Natural killer cell (primary cell): ENCODE measurements around the gene CDC42EP4. TPM values are rescaled to one million over a fixed set of nuclear protein-coding genes. Genes with fewer than 3 reads are reported as not detected.

Experiments
- ATAC-seq, 3 donors: fragments of 150-1000 bp in 2 of 3; fragments of 200-7000 bp in 1 of 3; cut with Tn5 transposase; 1 replicate in 1 of 3; 2 replicates in 2 of 3; pipeline ENCODE4 v1.10.0; 2021; ENCODE audit warnings: mild to moderate bottlenecking in 2 of 3, moderate library complexity in 2 of 3
- DNase-seq, 2 donors: peaks; one replicate each; pipeline versions ENCODE4 v3.0.0 to v3.0.0-alpha.2; 2013 to 2021; ENCODE audit warnings: mixed read lengths in 1 of 2
- H3K27ac ChIP-seq: one replicate; pipeline ENCODE4 v1.5.1; 2013; ENCODE audit warnings: mild to moderate bottlenecking, low read length
- H3K27me3 ChIP-seq: one replicate; pipeline ENCODE4 v1.6.1; 2013; ENCODE audit warnings: low read length; ENCODE audit not compliant: control insufficient read depth, insufficient read depth
- H3K36me3 ChIP-seq: one replicate; pipeline ENCODE4 v1.6.1; 2013; ENCODE audit warnings: low read length; ENCODE audit not compliant: control insufficient read depth, insufficient read depth
- H3K4me1 ChIP-seq: one replicate; pipeline ENCODE4 v1.6.1; 2013; ENCODE audit warnings: low read length; ENCODE audit not compliant: control insufficient read depth, insufficient read depth
- H3K4me3 ChIP-seq: one replicate; pipeline ENCODE4 v1.5.1; 2013; ENCODE audit warnings: low read length
- H3K9me3 ChIP-seq: one replicate; pipeline ENCODE4 v1.6.1; 2013; ENCODE audit warnings: low read length; ENCODE audit not compliant: control insufficient read depth, insufficient read depth
- H3K27ac Mint-ChIP-seq, 2 donors: one replicate each; pipeline ENCODE4 v1.8.0; 2022; ENCODE audit warnings: mild to moderate bottlenecking in 2 of 2, mixed read lengths in 2 of 2, moderate library complexity in 1 of 2
- H3K27me3 Mint-ChIP-seq, 2 donors: one replicate each; pipeline ENCODE4 v1.8.0; 2022; ENCODE audit warnings: low read depth in 2 of 2, mixed read lengths in 2 of 2
- H3K36me3 Mint-ChIP-seq: one replicate; pipeline ENCODE4 v1.8.0; 2022; ENCODE audit warnings: mixed read lengths
- H3K4me1 Mint-ChIP-seq, 2 donors: one replicate each; pipeline ENCODE4 v1.8.0; 2022; ENCODE audit warnings: mixed read lengths in 2 of 2
- H3K4me3 Mint-ChIP-seq: one replicate; pipeline ENCODE4 v1.8.0; 2022; ENCODE audit warnings: mild to moderate bottlenecking, moderate library complexity, mixed read lengths
- H3K9me3 Mint-ChIP-seq, 2 donors: one replicate each; pipeline ENCODE4 v1.8.0; 2022; ENCODE audit warnings: mixed read lengths in 2 of 2
- CTCF ChIP-seq: fragments of 200-600 bp; IDR thresholded peaks from one replicate; pipeline ENCODE4 v1.8.0; 2022; ENCODE audit warnings: antibody characterized with exemption
- WGBS: methylation state at CpG from one replicate; pipeline ENCODE4 v1.1.7; 2013; ENCODE audit warnings: missing lambda C conversion rate; ENCODE audit not compliant: insufficient coverage; 5-methylcytosine and 5-hydroxymethylcytosine counted together
- intact Hi-C: fragments of 100-400 bp; cut with micrococcal nuclease; formaldehyde crosslinking; loops from one replicate; pipeline ENCODE4 v1.14.2; 2022
- total RNA-seq, 4 donors: library from RNA; stranded (reverse); fragments of 120-200 nt in 1 of 4; gene quantifications; one replicate each; pipeline versions ENCODE4 v1.2.3 to v1.2.4, GENCODE V29; 2013 to 2022

Gene CDC42EP4
- total RNA-seq, 3 donors from 2014 or later (not counting 1 experiment from before 2014, with no cell fraction given): 2.5 to 9.6 (median 4.4) TPM

- H3K36me3 ChIP-seq: no peaks in the 10 kb centered on the region
Observed at GRCh38 chr17:73348829-73349095, 37.0 kb upstream of the CDC42EP4 start.

GRCh38 chr17:73348018-73348828 is 36.4 kb upstream of the CDC42EP4 start:
- Mint-ChIP-seq H3K27me3 (no peaks in the 10 kb centered on the region), H3K4me3 (no peak overlapping the region), H3K27ac (no peak overlapping the region), H3K4me1 (no peaks in the 10 kb centered on the region), H3K36me3 (no peaks in the 10 kb centered on the region), H3K9me3 (no peaks in the 10 kb centered on the region)
- Histone ChIP-seq H3K4me3 (no peak overlapping the region), H3K36me3 (no peaks in the 10 kb centered on the region), H3K27ac (no peak overlapping the region), H3K4me1 (no peaks in the 10 kb centered on the region), H3K9me3 (no peaks in the 10 kb centered on the region), H3K27me3 (no peaks in the 10 kb centered on the region)
- no peak for ATAC-seq
- 82% methylated on average over 19 of the region's 19 CpGs for WGBS
- intact Hi-C loops: no loop called here
- no peak for TF ChIP-seq CTCF
- DNase-seq: no peak

More at GRCh38 chr17:73348829-73349095, 37.0 kb upstream of the CDC42EP4 start:
- no peaks in the 10 kb centered on the region for H3K9me3 ChIP-seq
- Mint-ChIP-seq H3K9me3 (no peaks in the 10 kb centered on the region), H3K36me3 (no peaks in the 10 kb centered on the region), H3K27me3 (no peaks in the 10 kb centered on the region), H3K4me3 (no peak overlapping the region), H3K4me1 (no peaks in the 10 kb centered on the region), H3K27ac (no peak overlapping the region)
- H3K27me3 ChIP-seq: no peaks in the 10 kb centered on the region
- no peak overlapping the region for H3K4me3 ChIP-seq
- TF ChIP-seq CTCF: no peak
- intact Hi-C loops: no loop called here
- ATAC-seq (no peak), DNase-seq (no peak)
- WGBS: 58% methylated on average over 4 of the region's 4 CpGs
- no peaks in the 10 kb centered on the region for H3K4me1 ChIP-seq
- no peak overlapping the region for H3K27ac ChIP-seq

GRCh38 chr17:73347351-73347750 is 35.5 kb upstream of the CDC42EP4 start:
- no peaks in the 10 kb centered on the region for H3K27me3 Mint-ChIP-seq
- H3K36me3 Mint-ChIP-seq: no peaks in the 10 kb centered on the region
- Histone ChIP-seq H3K27ac (no peak overlapping the region), H3K27me3 (no peaks in the 10 kb centered on the region), H3K9me3 (no peaks in the 10 kb centered on the region), H3K36me3 (no peaks in the 10 kb centered on the region), H3K4me3 (no peak overlapping the region), H3K4me1 (no peaks in the 10 kb centered on the region)
- no peaks in the 10 kb centered on the region for H3K9me3 Mint-ChIP-seq
- intact Hi-C loops: no loop called here
- DNase-seq: no peak
- no peaks in the 10 kb centered on the region for H3K4me1 Mint-ChIP-seq
- no peak overlapping the region for H3K27ac Mint-ChIP-seq
- no peak for ATAC-seq
- WGBS: 57% methylated on average over 3 of the region's 5 CpGs
- no peak for TF ChIP-seq CTCF
- H3K4me3 Mint-ChIP-seq: no peak overlapping the region
